Measurements from ENCODE around the gene ARID3C.

DNA sequence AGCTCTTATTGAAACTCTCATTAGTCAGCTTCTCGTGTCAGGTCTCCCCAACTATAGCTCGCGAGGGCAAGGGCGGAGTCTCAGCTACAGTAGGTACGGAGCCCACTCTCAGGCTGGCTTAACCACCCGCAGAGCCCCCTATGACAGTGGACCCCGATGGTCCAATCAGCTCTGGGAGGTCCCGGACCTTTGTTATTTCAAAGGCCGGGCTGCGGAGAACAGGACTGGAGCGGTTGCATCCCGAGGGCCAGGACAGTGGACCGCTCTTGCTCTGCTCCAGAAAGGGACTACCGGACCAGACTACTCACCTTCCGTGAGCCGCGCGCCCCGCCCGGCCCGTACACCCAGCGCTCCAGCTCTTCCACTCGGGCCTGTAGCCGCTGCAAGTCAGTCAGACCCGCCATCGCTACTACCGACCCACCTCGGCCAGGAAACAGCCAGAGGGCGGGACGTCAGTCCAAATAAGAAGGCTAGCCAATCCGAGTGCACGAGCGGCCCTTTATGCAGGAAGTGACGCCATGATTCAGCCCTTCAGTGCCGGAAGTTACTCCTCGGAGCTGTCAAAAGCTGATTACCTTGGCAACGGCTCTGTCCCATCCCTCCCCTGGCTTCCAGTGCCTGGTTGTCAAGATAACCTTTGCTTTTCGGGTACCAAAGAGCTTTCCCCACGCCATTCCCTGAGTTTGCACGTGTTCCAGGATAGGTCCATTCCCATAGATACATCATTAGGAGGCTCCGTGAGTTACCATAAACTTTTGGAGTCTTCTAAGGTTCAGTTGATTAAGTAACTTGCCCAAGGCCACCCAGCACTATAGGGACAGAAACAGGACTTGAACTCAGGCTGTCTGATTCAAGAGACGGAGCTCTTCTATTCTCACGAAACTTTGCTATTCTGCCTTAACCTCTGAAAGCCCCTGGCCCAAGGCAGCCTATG, 8.5 kb downstream of the ARID3C start, which contains the start of gene DCTN3:
- TF ChIP-seq, protein P1, sequence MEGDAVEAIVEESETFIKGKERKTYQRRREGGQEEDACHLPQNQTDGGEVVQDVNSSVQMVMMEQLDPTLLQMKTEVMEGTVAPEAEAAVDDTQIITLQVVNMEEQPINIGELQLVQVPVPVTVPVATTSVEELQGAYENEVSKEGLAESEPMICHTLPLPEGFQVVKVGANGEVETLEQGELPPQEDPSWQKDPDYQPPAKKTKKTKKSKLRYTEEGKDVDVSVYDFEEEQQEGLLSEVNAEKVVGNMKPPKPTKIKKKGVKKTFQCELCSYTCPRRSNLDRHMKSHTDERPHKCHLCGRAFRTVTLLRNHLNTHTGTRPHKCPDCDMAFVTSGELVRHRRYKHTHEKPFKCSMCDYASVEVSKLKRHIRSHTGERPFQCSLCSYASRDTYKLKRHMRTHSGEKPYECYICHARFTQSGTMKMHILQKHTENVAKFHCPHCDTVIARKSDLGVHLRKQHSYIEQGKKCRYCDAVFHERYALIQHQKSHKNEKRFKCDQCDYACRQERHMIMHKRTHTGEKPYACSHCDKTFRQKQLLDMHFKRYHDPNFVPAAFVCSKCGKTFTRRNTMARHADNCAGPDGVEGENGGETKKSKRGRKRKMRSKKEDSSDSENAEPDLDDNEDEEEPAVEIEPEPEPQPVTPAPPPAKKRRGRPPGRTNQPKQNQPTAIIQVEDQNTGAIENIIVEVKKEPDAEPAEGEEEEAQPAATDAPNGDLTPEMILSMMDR (conservative IDR thresholded peaks at IDR 0.05; ENCODE audit: low read length): no peak
- TF ChIP-seq EZH2phosphoT487 (IDR thresholded peaks at IDR 0.05; ENCODE audit: borderline replicate concordance): no peak

Measured in Loucy (cell line).